Tibial artery (tissue), 4 donors: ENCODE data around the gene SPAG9.
A peak's percentile ranks its signal among the peaks of the same experiment; 100 is the strongest.

Experiments
- DNase-seq, 2 donors: peaks; one replicate each; pipeline ENCODE4 v3.0.0-alpha.2; 2019
- H3K27ac ChIP-seq, 2 donors: fragments of 200-600 bp; sonication (generic) in 1 of 2; 1 replicate in 1 of 2; 2 replicates in 1 of 2; pipeline ENCODE4 v1.5.1; 2018 to 2019; ENCODE audit warnings: mild to moderate bottlenecking in 1 of 2
- H3K27me3 ChIP-seq, 2 donors: fragments of 200-600 bp; sonication (generic) in 1 of 2; one replicate each; pipeline versions ENCODE4 v1.5.1 to v1.6.0; 2016 to 2019
- H3K36me3 ChIP-seq, 3 donors: fragments of 200-600 bp; sonication (generic) in 2 of 3; one replicate each; pipeline ENCODE4 v1.5.1; 2016 to 2019; ENCODE audit warnings: mild to moderate bottlenecking in 2 of 3
- H3K4me1 ChIP-seq, 4 donors: fragments of 200-600 bp; sonication (generic) in 2 of 4; 1 replicate in 3 of 4; 2 replicates in 1 of 4; pipeline ENCODE4 v1.5.1; 2016 to 2019
- H3K4me3 ChIP-seq, 2 donors: fragments of 200-600 bp; sonication (generic) in 1 of 2; 1 replicate in 1 of 2; 2 replicates in 1 of 2; pipeline ENCODE4 v1.5.1; 2018 to 2019; ENCODE audit warnings: mild to moderate bottlenecking in 2 of 2
- H3K9me3 ChIP-seq, 3 donors: fragments of 200-600 bp; sonication (generic) in 1 of 3; one replicate each; pipeline ENCODE4 v1.5.1; 2016 to 2019
- intact Hi-C: fragments of 100-400 bp; cut with DNase I; formaldehyde crosslinking; loops from one replicate; pipeline ENCODE4 v1.15.0; 2023; ENCODE audit warnings: low total_unique reads
- TF ChIP-seq, protein P1 (sequence below), 2 experiments: fragments of 200-600 bp in 1 of 2; fragments of 450-650 bp in 1 of 2; IDR thresholded peaks; one replicate each; pipeline ENCODE4 v1.5.1; 2017 to 2019; ENCODE audit warnings: antibody characterized with exemption in 2 of 2, mild to moderate bottlenecking in 1 of 2, moderate library complexity in 1 of 2

SPAG9 gene

DNA sequence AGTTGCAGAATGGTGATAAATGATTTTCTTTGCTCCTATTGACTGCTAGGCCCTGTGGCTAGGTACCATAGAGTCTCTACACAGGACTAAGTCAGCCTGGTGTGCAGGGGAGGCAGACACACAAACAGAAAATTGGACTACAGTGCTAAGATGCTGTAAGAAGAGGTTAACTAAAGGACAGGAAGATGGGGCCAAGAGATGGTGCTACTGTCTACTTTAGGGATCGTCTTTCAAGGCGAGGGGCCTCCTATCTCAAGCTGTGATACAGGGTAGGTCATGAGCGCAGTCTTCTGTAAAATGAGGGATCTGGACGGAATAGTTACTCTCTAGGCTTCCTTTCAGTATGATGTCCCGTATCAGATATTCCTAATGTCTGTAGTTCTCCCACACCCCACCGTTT, 33.5 kb upstream of the SPAG9 start:
- H3K4me3 ChIP-seq, result peak overlapping the region; percentile 62 to 83
- intact Hi-C loops, result loop anchor here (10.0 kb wide), 1 partner anchor 309 kb away; no protein-coding TSS in a partner anchor
- peak overlapping the region in 1 of 2 donors; percentile 55 for H3K27ac ChIP-seq
- DNase-seq, result no peak
- peaks cover 0 to 7% (median 0%) of the 10 kb centered on the region in 3 donors for H3K36me3 ChIP-seq
- H3K27me3 ChIP-seq, result no peaks in the 10 kb centered on the region
- TF ChIP-seq, protein P1, sequence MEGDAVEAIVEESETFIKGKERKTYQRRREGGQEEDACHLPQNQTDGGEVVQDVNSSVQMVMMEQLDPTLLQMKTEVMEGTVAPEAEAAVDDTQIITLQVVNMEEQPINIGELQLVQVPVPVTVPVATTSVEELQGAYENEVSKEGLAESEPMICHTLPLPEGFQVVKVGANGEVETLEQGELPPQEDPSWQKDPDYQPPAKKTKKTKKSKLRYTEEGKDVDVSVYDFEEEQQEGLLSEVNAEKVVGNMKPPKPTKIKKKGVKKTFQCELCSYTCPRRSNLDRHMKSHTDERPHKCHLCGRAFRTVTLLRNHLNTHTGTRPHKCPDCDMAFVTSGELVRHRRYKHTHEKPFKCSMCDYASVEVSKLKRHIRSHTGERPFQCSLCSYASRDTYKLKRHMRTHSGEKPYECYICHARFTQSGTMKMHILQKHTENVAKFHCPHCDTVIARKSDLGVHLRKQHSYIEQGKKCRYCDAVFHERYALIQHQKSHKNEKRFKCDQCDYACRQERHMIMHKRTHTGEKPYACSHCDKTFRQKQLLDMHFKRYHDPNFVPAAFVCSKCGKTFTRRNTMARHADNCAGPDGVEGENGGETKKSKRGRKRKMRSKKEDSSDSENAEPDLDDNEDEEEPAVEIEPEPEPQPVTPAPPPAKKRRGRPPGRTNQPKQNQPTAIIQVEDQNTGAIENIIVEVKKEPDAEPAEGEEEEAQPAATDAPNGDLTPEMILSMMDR (IDR thresholded peaks at IDR 0.05), result no peak
- H3K9me3 ChIP-seq, result no peaks in the 10 kb centered on the region
- H3K4me1 ChIP-seq, result peaks cover 0 to 21% (median 6%) of the 10 kb centered on the region in 4 donors

DNA sequence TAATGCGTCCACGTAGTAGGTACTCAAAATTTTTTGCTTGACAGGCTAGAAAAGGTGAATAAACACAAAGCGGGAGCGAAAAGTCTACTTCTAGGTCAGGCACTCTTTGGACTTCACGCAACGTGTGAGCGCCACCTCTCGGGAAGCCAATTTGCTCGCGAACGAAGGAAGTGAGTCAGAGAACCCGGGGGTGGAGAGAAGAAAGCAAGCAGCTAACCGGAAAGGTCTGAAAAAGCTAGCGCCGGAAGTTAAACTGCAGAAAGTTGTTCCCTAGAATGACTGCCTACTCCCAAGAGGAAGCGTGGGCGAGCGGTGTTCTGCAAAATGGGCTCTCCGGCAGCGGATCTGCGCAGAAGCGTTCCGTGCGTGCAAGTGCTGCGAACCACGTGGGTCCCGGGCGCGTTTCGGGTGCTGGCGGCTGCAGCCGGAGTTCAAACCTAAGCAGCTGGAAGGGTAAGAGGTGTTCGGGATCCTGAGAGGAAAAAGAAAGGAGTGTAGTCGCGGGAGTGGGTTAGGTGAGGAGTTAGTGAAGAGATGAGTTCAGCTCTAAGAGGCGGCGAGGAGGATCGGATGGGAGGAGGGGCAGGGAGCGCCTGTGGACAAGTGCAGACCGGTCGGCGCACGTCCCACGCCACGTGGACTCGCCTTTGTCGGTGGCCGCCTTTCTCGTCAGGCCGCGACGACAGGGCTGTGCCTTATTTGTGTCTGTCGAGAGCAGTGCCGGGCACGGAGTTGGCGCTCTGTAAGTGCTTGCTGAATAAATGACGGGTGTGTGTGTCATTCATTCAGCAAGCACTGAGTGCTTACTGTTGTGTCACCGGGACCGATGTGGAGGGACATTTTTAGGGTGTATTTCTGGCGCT, 32.8 kb upstream of the SPAG9 start, which contains the start of gene NME1:
NME1 (plus strand) TSS at position 350 of the 863 bp plus-strand sequence. CDS start 2,096 bp downstream, outside the sequence.
- intact Hi-C loops, result loop anchor here (2.0 to 10.0 kb wide), 4 partner anchors 13 to 309 kb away; partner anchors contain the start of genes NME2 and SPAG9
- Histone ChIP-seq H3K27ac (peak within 1 kb of the TSS; percentile 79 to 82), H3K27me3 (no peaks in the 10 kb centered on the region), H3K9me3 (no peaks in the 10 kb centered on the region), H3K36me3 (peaks cover 0 to 6% (median 0%) of the 10 kb centered on the region in 3 donors), H3K4me3 (peak within 1 kb of the TSS; percentile 62 to 83), H3K4me1 (peaks cover 0 to 21% (median 6%) of the 10 kb centered on the region in 4 donors)
- peak; percentile 96 to 98 for DNase-seq
- TF ChIP-seq, protein P1 (IDR thresholded peaks at IDR 0.05), result peak; percentile 66 to 79

DNA sequence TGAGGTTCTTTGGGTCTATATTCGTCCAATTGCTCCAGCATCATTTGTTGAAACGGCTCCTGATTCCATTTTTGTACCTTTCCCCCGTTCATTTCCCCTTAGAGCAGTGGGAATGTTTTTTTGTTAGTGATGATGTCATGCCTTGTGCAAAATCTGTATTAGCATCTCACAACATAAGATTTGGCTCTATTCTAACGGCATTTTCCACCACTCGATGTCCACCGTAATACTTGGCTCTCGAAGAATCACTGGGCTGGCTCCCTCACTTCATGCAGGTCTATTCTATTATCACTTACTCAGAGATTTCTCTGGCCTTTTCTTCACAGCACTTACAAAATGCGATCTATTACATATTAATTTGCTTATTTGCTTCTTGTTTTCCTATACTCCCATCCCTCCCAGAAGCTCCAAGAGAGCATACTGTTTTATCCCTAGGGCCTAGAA, 32.1 kb upstream of the SPAG9 start:
- H3K9me3 ChIP-seq, result no peaks in the 10 kb centered on the region
- H3K4me1 ChIP-seq, result peaks cover 0 to 21% (median 6%) of the 10 kb centered on the region in 4 donors
- TF ChIP-seq, protein P1 (IDR thresholded peaks at IDR 0.05), result no peak
- H3K27me3 ChIP-seq, result no peaks in the 10 kb centered on the region
- peak overlapping the region; percentile 35 to 83 for H3K4me3 ChIP-seq
- H3K27ac ChIP-seq, result peak overlapping the region; percentile 79 to 82
- intact Hi-C loops, result loop anchor here (2.0 to 10.0 kb wide), 4 partner anchors 14 to 308 kb away; partner anchors contain the start of genes NME2 and SPAG9
- DNase-seq, result no peak
- H3K36me3 ChIP-seq, result no peaks in the 10 kb centered on the region

DNA sequence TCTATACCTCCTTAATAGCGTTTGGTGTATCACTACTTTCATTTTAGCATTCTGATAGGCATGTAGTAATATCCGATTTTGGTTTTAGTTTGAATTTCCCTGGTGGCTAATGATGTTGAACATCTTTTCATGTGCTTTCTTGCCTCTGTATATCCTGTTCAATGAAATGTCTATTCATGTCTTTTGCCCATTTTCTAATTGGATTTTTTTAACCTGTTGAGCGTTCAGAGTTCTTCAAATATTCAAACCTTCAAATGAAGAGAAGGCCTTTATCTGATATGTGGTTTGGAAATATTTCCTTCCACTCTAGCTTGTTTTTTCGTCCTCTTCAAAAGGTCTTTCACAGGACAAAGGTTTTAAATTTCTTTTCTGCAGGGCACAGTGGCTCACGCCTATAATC, 30.3 kb upstream of the SPAG9 start:
- no peak for DNase-seq
- Histone ChIP-seq H3K27ac (no peak overlapping the region), H3K36me3 (no peaks in the 10 kb centered on the region), H3K4me1 (peaks cover 0 to 21% (median 6%) of the 10 kb centered on the region in 4 donors), H3K4me3 (no peak overlapping the region), H3K27me3 (no peaks in the 10 kb centered on the region), H3K9me3 (no peaks in the 10 kb centered on the region)
- TF ChIP-seq, protein P1 (IDR thresholded peaks at IDR 0.05), result no peak
- intact Hi-C loops, result loop anchor here (10.0 kb wide), 1 partner anchor 306 kb away; no protein-coding TSS in a partner anchor

DNA sequence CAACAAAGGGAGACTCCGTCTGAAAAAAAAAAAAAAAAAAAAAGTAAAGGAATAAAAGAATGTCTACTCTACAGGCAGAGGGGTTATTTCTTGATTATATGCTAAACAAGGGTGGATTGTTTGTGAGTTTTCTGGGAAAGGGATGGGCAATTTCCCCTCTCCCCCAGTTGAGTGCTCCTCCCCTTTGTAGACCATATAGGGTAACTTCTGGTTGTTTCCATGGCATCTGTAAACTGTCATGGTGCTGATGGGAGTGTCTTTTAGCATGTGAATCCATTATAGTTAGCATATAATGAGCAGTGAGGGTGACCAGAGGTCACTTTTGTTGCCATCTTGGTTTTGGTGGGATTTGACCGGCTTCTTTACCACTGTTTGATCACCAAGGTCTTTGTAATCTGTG, 28.5 kb upstream of the SPAG9 start:
- DNase-seq, result no peak
- Histone ChIP-seq H3K4me3 (no peak overlapping the region), H3K36me3 (no peaks in the 10 kb centered on the region), H3K4me1 (peaks cover 0 to 12% (median 2%) of the 10 kb centered on the region in 4 donors), H3K9me3 (no peaks in the 10 kb centered on the region), H3K27ac (no peak overlapping the region), H3K27me3 (no peaks in the 10 kb centered on the region)
- intact Hi-C loops, result no loop called here
- TF ChIP-seq, protein P1 (IDR thresholded peaks at IDR 0.05), result no peak
